GM12873 (cell line): ENCODE measurements around the gene CEPT1.

Experiments used
- CTCF ChIP-seq: IDR thresholded peaks from 2 replicates; pipeline ENCODE4 v1.5.1; 2012; ENCODE audit warnings: low read depth, mild to moderate bottlenecking, moderate library complexity, low read length, control low read depth; ENCODE audit not compliant: insufficient read depth; ENCODE audit errors: missing control alignments

CEPT1 gene

GRCh38 chr1:111227851-111228747 is 88.1 kb downstream of the CEPT1 start:
- TF ChIP-seq CTCF = no peak

GRCh38 chr1:111228748-111229126 is 88.7 kb downstream of the CEPT1 start:
- TF ChIP-seq CTCF = no peak

- no peak for TF ChIP-seq CTCF
These were observed 92.1 kb downstream of the CEPT1 start for GRCh38 chr1:111232134-111232533.

- no peak for TF ChIP-seq CTCF
These were observed 94.2 kb downstream of the CEPT1 start for GRCh38 chr1:111234258-111234657.
